ENCODE data around the gene PTPRD.

PTPRD gene

GRCh38 chr9:8823131-8823895 lies 1789.5 kb downstream of the PTPRD start:
- TF ChIP-seq CTCF (IDR thresholded peaks at IDR 0.05; ENCODE audit: extremely low read depth, missing control alignments) = no peak
- DNase-seq (ENCODE audit: low spot score) = no peak

GRCh38 chr9:8822667-8823025 lies 1790.2 kb downstream of the PTPRD start:
- no peak for DNase-seq (ENCODE audit: low spot score)
- no peak for TF ChIP-seq CTCF (IDR thresholded peaks at IDR 0.05; ENCODE audit: extremely low read depth, missing control alignments)

- no peak for DNase-seq (ENCODE audit: low spot score)
- TF ChIP-seq CTCF (IDR thresholded peaks at IDR 0.05; ENCODE audit: extremely low read depth, missing control alignments) = no peak
Observed at GRCh38 chr9:8821910-8822666, 1790.7 kb downstream of the PTPRD start.

- no peak for TF ChIP-seq CTCF (IDR thresholded peaks at IDR 0.05; ENCODE audit: extremely low read depth, missing control alignments)
- DNase-seq (ENCODE audit: low spot score) = no peak
Observed at GRCh38 chr9:8817335-8817734, 1795.5 kb downstream of the PTPRD start.

- TF ChIP-seq CTCF (IDR thresholded peaks at IDR 0.05; ENCODE audit: extremely low read depth, missing control alignments) = no peak
- no peak for DNase-seq (ENCODE audit: low spot score)
Observed at GRCh38 chr9:8816361-8816760, 1796.4 kb downstream of the PTPRD start.

GRCh38 chr9:8815931-8816330 lies 1796.9 kb downstream of the PTPRD start:
- DNase-seq (ENCODE audit: low spot score) = no peak
- TF ChIP-seq CTCF (IDR thresholded peaks at IDR 0.05; ENCODE audit: extremely low read depth, missing control alignments) = no peak

- no peak for DNase-seq (ENCODE audit: low spot score)
- TF ChIP-seq CTCF (IDR thresholded peaks at IDR 0.05; ENCODE audit: extremely low read depth, missing control alignments) = no peak
Observed at GRCh38 chr9:8815219-8815618, 1797.6 kb downstream of the PTPRD start.

Measured in GM20000 (cell line).